MM.1S (cell line): ENCODE results near the gene RNF113B.

Source experiments
- EZH2 ChIP-seq: fragments of 300-600 bp; sonication (generic); optimal IDR thresholded peaks from 2 replicates; pipeline ENCODE3; 2017; ENCODE audit warnings: low read depth, mild to moderate bottlenecking, antibody characterized with exemption, low read length, mixed read lengths
- EZH2phosphoT487 ChIP-seq: fragments of 300-600 bp; sonication (generic); IDR thresholded peaks from 2 replicates; pipeline ENCODE4 v1.6.1; 2018; ENCODE audit warnings: antibody characterized with exemption, low read length
- TF ChIP-seq, protein P1 (sequence below): fragments of 300-600 bp; sonication (generic); IDR thresholded peaks from 2 replicates; pipeline ENCODE4 v1.5.1; 2016; ENCODE audit warnings: antibody characterized with exemption, low read length, mixed read lengths

DNA sequence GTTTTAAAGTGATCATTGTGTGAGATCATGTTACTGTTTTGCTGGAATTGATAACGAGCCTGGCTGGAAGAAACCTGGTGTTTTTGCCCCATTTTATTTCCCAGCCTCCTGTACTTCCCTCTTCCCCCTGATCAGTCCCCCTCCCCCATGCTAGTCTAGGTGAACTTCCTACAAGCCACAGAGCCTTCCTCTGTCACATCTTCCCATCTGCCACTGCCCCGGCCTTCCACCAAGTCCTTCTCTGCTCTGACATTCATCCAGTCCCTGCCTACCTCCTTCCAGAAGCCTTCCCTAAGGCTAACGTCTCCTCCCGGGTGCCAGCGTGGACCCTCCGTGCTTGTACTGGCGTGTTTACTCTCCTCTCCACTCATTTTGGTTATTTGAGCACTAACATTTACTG, 19.9 kb downstream of the RNF113B start:
- TF ChIP-seq, protein P1, sequence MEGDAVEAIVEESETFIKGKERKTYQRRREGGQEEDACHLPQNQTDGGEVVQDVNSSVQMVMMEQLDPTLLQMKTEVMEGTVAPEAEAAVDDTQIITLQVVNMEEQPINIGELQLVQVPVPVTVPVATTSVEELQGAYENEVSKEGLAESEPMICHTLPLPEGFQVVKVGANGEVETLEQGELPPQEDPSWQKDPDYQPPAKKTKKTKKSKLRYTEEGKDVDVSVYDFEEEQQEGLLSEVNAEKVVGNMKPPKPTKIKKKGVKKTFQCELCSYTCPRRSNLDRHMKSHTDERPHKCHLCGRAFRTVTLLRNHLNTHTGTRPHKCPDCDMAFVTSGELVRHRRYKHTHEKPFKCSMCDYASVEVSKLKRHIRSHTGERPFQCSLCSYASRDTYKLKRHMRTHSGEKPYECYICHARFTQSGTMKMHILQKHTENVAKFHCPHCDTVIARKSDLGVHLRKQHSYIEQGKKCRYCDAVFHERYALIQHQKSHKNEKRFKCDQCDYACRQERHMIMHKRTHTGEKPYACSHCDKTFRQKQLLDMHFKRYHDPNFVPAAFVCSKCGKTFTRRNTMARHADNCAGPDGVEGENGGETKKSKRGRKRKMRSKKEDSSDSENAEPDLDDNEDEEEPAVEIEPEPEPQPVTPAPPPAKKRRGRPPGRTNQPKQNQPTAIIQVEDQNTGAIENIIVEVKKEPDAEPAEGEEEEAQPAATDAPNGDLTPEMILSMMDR: no peak
- TF ChIP-seq EZH2 (no peak), EZH2phosphoT487 (no peak)
